ENCODE measurements around the gene JOSD1.

The JOSD1 gene

GRCh38 chr22:38700789-38701628, at the start of gene JOSD1:
Gene JOSD1 (minus strand): TSS chr22:38700943. CDS start chr22:38699987, 956 bp downstream.
- peak; percentile 74 for DNase-seq (ENCODE audit: extremely low spot score, insufficient read length, low read depth)
- FAIRE-seq, result peak; percentile 87

DNA sequence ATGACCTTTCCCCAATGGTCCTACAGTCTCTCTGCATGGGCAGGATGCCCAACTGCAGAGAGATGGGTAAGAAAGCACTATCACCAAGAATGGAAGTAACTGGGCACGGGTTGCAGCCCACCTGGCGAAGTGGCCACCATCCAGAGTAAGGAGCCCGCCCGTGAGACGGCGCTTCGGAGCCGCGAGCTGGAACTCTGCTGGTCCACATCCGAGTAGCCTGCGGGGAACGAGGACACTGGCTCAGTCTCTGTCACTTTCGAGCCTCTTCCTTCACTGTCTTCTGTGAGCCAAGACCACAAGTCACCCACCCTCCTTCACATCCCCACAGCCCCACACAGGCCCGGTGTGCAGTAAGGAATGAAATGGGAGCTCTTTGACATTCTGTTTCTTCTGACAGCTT, 49.4 kb upstream of the JOSD1 start:
- FAIRE-seq, result no peak
- DNase-seq (ENCODE audit: extremely low spot score, insufficient read length, low read depth), result no peak

DNA sequence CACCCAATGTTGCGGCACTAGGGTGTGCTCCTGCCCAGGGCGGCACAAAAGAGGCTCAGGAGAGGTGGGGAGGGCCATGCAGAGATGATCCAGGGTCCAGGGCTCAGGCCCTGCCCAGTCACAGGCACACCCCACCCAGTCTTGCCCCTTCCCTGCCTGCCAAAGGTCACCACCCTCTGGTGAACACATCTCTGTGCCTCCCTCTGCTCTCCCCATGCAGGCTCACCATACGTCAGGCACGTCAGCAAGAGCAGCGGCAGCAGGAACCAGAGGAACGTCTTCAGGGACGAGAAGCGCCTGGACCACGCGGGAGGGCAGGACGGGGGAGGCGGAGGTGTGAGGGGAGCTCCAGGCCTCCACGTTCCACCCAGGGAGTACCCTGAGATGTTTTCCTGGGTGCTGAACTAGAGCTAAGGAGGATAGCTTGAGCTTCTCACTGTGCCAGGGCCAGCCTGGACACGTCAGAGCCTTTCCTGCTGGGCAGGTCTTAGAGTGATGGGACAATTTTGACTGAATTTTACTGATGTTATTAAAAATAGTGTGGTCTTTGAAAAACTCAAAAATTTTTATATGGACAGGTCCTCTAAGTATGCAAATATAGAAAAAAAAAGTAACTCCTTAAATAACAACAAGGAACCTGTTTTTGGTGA, 47.9 kb upstream of the JOSD1 start:
- no peak for DNase-seq (ENCODE audit: extremely low spot score, insufficient read length, low read depth)
- no peak for FAIRE-seq

- FAIRE-seq, result no peak
Observed at GRCh38 chr22:38745676-38746460, 45.1 kb upstream of the JOSD1 start.

DNA sequence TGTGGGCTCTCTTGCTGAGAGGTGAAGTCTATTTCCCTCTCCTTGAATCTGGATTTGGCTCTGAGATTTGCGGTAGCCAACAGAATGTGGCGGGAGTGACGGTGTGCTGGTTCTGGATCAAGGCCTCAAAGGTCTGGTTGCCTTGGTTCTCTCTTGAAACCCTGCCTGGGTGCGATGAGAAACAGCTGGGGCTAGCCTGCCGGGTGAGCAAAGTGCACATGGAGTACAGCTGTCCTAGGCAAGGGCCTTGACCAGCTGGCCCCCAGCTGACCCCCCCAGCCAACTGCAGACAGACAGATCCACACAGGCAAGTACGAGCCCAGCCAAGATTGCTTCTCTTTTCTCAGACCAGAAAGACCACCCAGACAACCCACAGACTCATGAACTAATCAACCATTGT, 44.2 kb upstream of the JOSD1 start:
- DNase-seq (ENCODE audit: extremely low spot score, insufficient read length, low read depth), result no peak
- FAIRE-seq, result no peak

More at GRCh38 chr22:38745676-38746460, 45.1 kb upstream of the JOSD1 start:
- DNase-seq (ENCODE audit: extremely low spot score, insufficient read length, low read depth), result no peak

GRCh38 chr22:38742176-38742942, 41.6 kb upstream of the JOSD1 start:
- no peak for FAIRE-seq
- DNase-seq (ENCODE audit: extremely low spot score, insufficient read length, low read depth), result no peak

- FAIRE-seq (no peak), DNase-seq (ENCODE audit: extremely low spot score, insufficient read length, low read depth) (no peak)
Observed at GRCh38 chr22:38741576-38741975, 40.8 kb upstream of the JOSD1 start.

GRCh38 chr22:38741166-38741565, 40.4 kb upstream of the JOSD1 start:
- no peak for DNase-seq (ENCODE audit: extremely low spot score, insufficient read length, low read depth)
- FAIRE-seq, result no peak

DNA sequence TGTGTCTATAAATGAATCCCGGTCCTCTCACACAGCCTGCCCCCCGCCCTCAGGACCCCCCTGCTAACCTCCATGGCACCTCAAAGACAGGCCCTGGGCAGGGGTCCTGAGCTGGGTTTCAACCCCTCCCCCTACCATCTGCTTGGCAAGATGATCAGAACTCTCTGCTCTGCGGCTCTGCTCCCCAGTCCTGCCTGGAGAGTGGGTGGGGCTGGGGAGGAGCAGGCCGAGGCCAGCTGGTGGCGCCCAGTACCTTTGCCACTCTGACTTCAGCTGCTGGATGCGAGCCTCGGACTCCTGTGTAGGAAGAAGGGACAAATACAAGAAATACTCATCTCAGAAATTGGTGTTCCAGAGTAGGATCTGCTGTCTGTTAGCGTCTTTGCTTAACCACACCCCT, 40.0 kb upstream of the JOSD1 start:
- no peak for DNase-seq (ENCODE audit: extremely low spot score, insufficient read length, low read depth)
- no peak for FAIRE-seq

DNA sequence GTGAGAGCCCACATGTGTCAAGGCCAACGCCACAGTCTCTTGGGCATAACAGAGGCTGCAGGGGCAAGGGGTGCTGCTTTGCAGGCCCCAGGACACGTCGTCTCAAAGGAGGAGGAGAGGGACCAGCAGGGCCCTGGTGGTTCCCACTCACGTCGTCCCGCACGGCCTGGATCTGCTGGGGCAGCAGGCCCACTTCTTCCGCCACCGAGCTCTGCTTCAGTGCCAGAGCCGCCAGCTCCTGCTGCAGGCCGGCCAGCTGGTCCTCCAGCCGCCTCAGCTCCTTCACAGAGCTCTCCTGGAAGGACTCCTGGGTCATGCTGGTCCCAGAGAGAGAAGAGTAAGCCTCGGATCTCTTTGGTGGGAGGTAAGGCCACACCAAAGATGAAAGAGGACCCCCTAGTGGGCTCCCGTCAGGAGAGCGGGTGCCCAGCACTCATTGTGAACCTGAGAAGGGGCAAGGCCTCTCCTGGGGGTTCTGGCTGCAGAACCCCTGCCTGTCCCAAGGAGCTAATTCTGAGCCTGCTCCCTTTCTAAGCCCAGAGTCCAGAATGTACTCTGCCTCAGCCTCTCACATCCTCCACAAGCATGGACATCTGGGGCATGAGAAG, 39.5 kb upstream of the JOSD1 start:
- FAIRE-seq, result no peak
- DNase-seq (ENCODE audit: extremely low spot score, insufficient read length, low read depth), result no peak

DNA sequence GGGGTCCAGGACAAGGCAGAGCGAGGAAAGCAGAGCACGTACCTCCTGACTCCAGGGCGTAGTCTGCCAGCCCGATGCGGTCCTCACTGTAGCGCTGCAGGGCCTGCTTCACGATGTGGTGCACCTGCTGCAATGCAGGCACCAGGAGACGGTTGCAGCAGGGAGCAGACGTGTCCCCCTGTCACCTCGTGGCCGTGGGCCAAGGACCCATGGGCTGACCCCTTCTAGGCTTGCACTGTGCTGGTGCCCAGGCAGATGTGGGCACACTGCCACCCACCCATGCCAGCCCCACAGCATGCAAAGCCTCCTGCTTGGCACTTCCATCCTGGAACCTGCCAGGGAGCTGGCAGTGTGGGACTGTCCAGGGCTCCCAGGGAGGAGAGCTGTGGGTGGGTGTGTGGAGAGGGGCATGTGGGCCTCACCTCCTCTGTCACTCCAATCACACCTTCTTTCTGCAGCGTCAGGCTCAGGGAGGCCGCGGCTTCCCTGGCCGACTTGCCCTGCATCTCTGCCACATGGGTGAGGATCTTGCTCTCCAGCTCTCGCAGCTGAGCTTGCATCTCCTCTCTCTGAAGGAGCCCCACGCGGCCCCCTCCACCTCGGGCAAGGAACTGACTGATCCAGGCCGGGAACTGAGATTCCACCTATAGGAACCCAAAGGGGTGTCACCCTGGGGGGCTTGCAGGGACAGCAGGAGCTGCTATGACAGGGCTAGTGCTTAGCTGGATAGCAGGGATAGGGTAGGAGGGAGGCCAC, 38.7 kb upstream of the JOSD1 start:
- FAIRE-seq, result no peak

GRCh38 chr22:38738475-38739070, 37.8 kb upstream of the JOSD1 start:
- DNase-seq (ENCODE audit: extremely low spot score, insufficient read length, low read depth), result no peak
- FAIRE-seq, result no peak

More for the DNA sequence above, 38.7 kb upstream of the JOSD1 start:
- no peak for DNase-seq (ENCODE audit: extremely low spot score, insufficient read length, low read depth)

DNA sequence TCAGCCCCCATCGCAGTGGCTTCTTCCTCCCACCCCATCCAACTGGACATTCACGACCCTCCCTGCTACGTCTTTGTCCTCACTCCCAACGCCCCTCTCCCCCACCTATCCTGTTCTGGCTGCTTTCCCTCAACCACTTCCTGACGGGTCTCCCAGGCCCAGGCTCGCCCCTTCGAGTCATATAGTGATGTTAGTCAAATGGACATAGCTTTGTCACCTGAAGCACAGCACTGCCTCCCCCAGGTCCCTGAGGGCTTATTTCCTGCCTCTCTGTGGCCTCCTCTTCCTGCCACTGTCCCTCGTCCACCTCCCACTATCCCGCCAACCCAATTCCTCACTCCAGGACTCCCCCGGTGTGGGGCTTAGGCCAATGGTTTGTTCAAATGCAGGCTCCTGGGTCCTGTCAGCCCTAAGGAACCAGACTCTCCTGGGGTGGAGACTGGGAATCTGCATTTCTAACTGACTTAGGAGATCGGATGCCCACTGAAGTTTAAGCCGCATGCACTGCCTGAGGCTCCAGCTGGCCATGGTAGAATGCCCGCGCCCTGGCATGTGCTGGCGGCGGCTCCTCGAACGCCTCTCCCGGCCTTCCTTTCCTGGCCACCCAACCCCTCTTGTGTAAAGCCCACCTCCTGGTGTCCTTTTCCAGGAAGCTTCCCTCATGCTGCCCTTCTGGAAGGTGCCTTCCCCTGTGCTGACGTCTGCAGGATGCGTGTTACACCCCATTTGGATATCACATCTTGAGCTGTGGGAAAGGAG, 36.7 kb upstream of the JOSD1 start:
- FAIRE-seq (no peak), DNase-seq (ENCODE audit: extremely low spot score, insufficient read length, low read depth) (no peak)

GRCh38 chr22:38736257-38736570, 35.5 kb upstream of the JOSD1 start:
- FAIRE-seq (no peak), DNase-seq (ENCODE audit: extremely low spot score, insufficient read length, low read depth) (no peak)

DNA sequence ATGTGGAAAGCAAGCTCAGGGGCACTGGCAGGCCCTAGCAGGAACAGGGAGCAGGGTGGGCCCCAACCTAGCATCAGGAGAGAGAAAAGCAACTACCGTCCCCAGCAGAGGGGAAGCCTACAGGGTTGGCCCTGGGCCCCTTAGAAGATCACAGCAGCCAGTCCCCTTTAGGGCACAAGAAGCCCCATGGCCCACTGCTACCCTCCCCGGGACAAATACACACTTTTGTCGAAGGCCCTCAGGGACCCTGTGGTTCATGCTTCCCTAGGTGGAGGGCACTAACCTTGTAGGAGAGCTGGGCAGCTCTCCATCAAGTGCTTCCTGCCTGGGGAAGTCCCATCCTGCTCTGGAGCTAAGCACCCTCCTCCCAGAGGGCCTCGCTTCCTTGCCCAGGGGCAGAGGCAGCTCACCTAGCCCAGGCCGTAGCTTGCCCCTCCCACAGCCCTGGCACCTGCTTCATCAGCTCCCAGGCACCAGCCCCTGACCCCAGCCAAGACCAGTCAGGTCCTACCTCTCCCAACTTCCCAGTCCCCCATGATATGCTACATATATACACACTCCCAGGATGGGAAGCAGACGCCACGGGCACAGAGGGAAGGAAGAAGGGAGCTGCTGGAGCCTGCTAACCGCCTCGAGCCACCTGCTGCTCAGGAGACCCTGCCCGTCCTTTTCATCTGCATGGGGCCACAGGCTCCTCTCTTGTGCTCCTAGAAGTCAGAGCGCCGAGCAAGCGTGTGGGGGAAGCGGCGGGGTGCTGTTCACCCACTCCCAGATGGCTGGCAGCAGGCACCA, 34.9 kb upstream of the JOSD1 start:
- no peak for DNase-seq (ENCODE audit: extremely low spot score, insufficient read length, low read depth)
- peak; percentile 51 for FAIRE-seq

DNA sequence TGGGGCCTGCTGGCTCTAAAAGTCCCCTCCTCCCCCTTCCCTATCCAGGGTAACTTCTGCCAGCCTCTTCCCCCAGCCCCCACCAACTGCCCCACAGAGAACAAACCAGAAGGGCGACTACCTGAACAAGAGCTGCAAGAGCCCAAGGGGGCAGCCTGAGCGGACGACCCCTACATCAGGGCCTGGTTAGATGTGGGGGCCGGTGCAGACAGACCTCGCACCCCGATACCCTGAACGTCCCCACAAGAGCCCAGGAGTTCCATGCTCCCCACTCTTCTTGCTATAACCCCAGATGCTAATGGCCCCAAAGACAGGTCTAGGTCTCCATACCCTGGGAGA, 34.4 kb upstream of the JOSD1 start:
- no peak for FAIRE-seq
- no peak for DNase-seq (ENCODE audit: extremely low spot score, insufficient read length, low read depth)

DNA sequence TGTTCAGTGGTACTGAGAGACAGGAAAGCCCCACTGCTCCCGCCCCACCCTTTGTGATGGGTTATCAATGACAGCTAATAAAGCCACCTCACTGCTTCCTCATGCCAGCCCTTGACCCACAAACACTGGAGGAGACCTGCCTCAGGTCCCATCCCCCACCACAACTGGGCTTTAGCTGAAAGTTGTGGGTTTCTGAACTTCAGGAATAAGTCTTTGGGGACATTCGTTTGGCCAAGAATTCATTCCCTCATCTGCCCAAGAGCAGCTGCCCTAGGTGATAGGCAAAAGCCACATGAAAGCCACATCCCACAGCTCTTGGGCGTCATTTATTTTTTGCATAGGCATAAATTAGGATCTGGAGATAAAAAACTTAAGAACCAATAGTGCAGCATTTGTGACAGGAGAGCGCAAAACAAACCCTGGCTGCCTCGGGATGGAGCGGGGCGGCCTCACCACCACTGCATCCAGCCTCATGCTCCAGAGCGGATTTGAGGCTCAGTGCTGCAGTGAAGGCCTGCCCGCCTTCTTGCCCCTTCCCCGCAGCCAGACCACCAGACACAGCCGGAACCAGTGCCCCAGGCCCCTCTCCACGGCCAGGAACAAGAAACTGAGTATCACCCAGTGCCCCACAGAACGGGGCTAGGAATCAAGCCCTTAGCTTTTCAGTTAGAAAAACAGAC, 33.8 kb upstream of the JOSD1 start:
- FAIRE-seq (no peak), DNase-seq (ENCODE audit: extremely low spot score, insufficient read length, low read depth) (no peak)

Measured in GM18507 (cell line).